ENCODE results near the gene MATN1. TPM values are rescaled to one million over a fixed set of nuclear protein-coding genes. Genes with fewer than 3 reads are reported as not detected.

The MATN1 gene
- total RNA-seq, 2 donors from 2014 or later, result not detected

GRCh38 chr1:30765556-30766434 lies 42.4 kb upstream of the MATN1 start:
- no peaks in the 10 kb centered on the region for H3K36me3 ChIP-seq (ENCODE audit: control insufficient read depth, insufficient read depth, low read length)
- no peaks in the 10 kb centered on the region for H3K27me3 Mint-ChIP-seq (ENCODE audit: insufficient read depth)
- DNase-seq, result no peak
- no peak overlapping the region for H3K9ac ChIP-seq (ENCODE audit: extremely low read depth, low read length, poor library complexity, severe bottlenecking)
- H3K9me3 ChIP-seq (ENCODE audit: control insufficient read depth, low read length), result no peaks in the 10 kb centered on the region
- no peak overlapping the region for H3K27ac Mint-ChIP-seq
- no peaks in the 10 kb centered on the region for H3K4me1 ChIP-seq (ENCODE audit: control insufficient read depth, insufficient read depth, low read length)
- WGBS, 2 experiments (ENCODE audit: insufficient coverage in 1 of 2, insufficient read length in 1 of 2), result 88 to 95% methylated on average over 11 to 15 of the region's 15 CpGs
- no peaks in the 10 kb centered on the region for H3K9me3 Mint-ChIP-seq
- H3K27me3 ChIP-seq (ENCODE audit: control insufficient read depth, insufficient read depth, low read length, poor library complexity, severe bottlenecking), result no peaks in the 10 kb centered on the region
- peaks cover 7% of the 10 kb centered on the region for H3K4me1 Mint-ChIP-seq
- H3K27ac ChIP-seq (ENCODE audit: low read depth, low read length), result no peak overlapping the region
- TF ChIP-seq CTCF (conservative IDR thresholded peaks at IDR 0.05), result no peak
- H3K36me3 Mint-ChIP-seq (ENCODE audit: low read depth), result no peaks in the 10 kb centered on the region
- no peak overlapping the region for H3K4me3 Mint-ChIP-seq
- H3K4me3 ChIP-seq (ENCODE audit: low read length), result no peak overlapping the region

- H3K4me3 Mint-ChIP-seq, result no peak overlapping the region
- Histone ChIP-seq H3K27ac (ENCODE audit: low read depth, low read length) (no peak overlapping the region), H3K9me3 (ENCODE audit: control insufficient read depth, low read length) (peaks cover 5% of the 10 kb centered on the region), H3K4me1 (ENCODE audit: control insufficient read depth, insufficient read depth, low read length) (no peaks in the 10 kb centered on the region), H3K36me3 (ENCODE audit: control insufficient read depth, insufficient read depth, low read length) (no peaks in the 10 kb centered on the region), H3K27me3 (ENCODE audit: control insufficient read depth, insufficient read depth, low read length, poor library complexity, severe bottlenecking) (no peaks in the 10 kb centered on the region), H3K9ac (ENCODE audit: extremely low read depth, low read length, poor library complexity, severe bottlenecking) (no peak overlapping the region), H3K4me3 (ENCODE audit: low read length) (no peak overlapping the region)
- WGBS, 2 experiments (ENCODE audit: insufficient coverage in 1 of 2, insufficient read length in 1 of 2), result 93 to 95% methylated on average over 17 to 18 of the region's 18 CpGs
- no peak for DNase-seq
- no peaks in the 10 kb centered on the region for H3K9me3 Mint-ChIP-seq
- H3K36me3 Mint-ChIP-seq (ENCODE audit: low read depth), result no peaks in the 10 kb centered on the region
- H3K27me3 Mint-ChIP-seq (ENCODE audit: insufficient read depth), result no peaks in the 10 kb centered on the region
- no peak for TF ChIP-seq CTCF (conservative IDR thresholded peaks at IDR 0.05)
- H3K4me1 Mint-ChIP-seq, result peaks cover 9% of the 10 kb centered on the region
- H3K27ac Mint-ChIP-seq, result no peak overlapping the region
Observed at GRCh38 chr1:30764939-30765555, 41.7 kb upstream of the MATN1 start.

GRCh38 chr1:30764396-30764795 lies 41.0 kb upstream of the MATN1 start:
- H3K9me3 Mint-ChIP-seq, result no peaks in the 10 kb centered on the region

More at GRCh38 chr1:30764396-30764795, 41.0 kb upstream of the MATN1 start:
- peaks cover 14% of the 10 kb centered on the region for H3K4me1 Mint-ChIP-seq
- H3K27ac ChIP-seq (ENCODE audit: low read depth, low read length), result no peak overlapping the region
- H3K36me3 Mint-ChIP-seq (ENCODE audit: low read depth), result no peaks in the 10 kb centered on the region
- H3K27ac Mint-ChIP-seq, result no peak overlapping the region
- no peak overlapping the region for H3K9ac ChIP-seq (ENCODE audit: extremely low read depth, low read length, poor library complexity, severe bottlenecking)
- peaks cover 5% of the 10 kb centered on the region for H3K9me3 ChIP-seq (ENCODE audit: control insufficient read depth, low read length)
- 80 to 85% methylated on average over 3 to 5 of the region's 5 CpGs for WGBS, 2 experiments (ENCODE audit: insufficient coverage in 1 of 2, insufficient read length in 1 of 2)
- H3K4me3 Mint-ChIP-seq, result no peak overlapping the region
- no peaks in the 10 kb centered on the region for H3K4me1 ChIP-seq (ENCODE audit: control insufficient read depth, insufficient read depth, low read length)
- no peaks in the 10 kb centered on the region for H3K27me3 Mint-ChIP-seq (ENCODE audit: insufficient read depth)
- DNase-seq, result no peak
- no peak for TF ChIP-seq CTCF (conservative IDR thresholded peaks at IDR 0.05)
- H3K4me3 ChIP-seq (ENCODE audit: low read length), result no peak overlapping the region
- H3K27me3 ChIP-seq (ENCODE audit: control insufficient read depth, insufficient read depth, low read length, poor library complexity, severe bottlenecking), result no peaks in the 10 kb centered on the region
- no peaks in the 10 kb centered on the region for H3K36me3 ChIP-seq (ENCODE audit: control insufficient read depth, insufficient read depth, low read length)
